Sciatic nerve (tissue), 2 donors: ENCODE results near the gene PRDM16. TPM values are rescaled to one million over a fixed set of nuclear protein-coding genes. Genes with fewer than 3 reads are reported as not detected.

Source experiments
- ATAC-seq: fragments of 200-7000 bp; cut with Tn5 transposase; one replicate; pipeline ENCODE4 v1.9.1; 2020; ENCODE audit warnings: mild to moderate bottlenecking, moderate library complexity
- DNase-seq: peaks from one replicate; pipeline ENCODE4 v3.0.0-alpha.2; 2020; ENCODE audit warnings: low spot score
- intact Hi-C: fragments of 100-400 bp; cut with DNase I; formaldehyde crosslinking; loops from one replicate; pipeline ENCODE4 v1.14.2; 2022
- total RNA-seq: library from RNA; stranded (reverse); fragmentation: NEBNext Ultra II Directional; extraction: Animal tissue kit (Norgen Biotek cat#: 25700); gene quantifications from one replicate; pipeline ENCODE4 v1.2.1, GENCODE V29; 2021
- donor health status: DM: no; HTN: no; CAD: no.
- donor health status: DM: no; HTN: no; CAD: no.

PRDM16 gene
- total RNA-seq, 1 donor from 2014 or later: 31.3 TPM

DNA sequence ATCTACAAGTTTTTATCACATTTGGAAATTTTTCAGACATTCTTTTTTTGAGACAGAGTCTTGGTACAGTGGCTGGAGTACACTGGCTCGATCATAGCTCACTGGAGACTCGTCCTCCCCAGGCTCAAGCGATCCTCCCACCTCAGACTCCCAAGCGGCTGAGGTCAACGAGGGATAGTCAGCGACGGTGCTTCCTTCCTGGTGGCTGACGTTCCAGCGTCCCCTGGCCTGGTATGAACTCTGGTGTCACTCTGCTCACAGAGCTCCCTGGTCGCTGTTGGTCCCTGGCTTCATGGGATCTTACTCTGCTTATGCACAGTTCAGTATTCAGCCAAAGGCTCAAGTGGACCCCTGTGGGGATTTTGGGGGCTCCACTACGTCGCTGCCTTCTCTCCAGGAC is 382.0 kb downstream of the PRDM16 start:
- intact Hi-C loops: no loop called here
- DNase-seq (no peak), ATAC-seq (no peak)

DNA sequence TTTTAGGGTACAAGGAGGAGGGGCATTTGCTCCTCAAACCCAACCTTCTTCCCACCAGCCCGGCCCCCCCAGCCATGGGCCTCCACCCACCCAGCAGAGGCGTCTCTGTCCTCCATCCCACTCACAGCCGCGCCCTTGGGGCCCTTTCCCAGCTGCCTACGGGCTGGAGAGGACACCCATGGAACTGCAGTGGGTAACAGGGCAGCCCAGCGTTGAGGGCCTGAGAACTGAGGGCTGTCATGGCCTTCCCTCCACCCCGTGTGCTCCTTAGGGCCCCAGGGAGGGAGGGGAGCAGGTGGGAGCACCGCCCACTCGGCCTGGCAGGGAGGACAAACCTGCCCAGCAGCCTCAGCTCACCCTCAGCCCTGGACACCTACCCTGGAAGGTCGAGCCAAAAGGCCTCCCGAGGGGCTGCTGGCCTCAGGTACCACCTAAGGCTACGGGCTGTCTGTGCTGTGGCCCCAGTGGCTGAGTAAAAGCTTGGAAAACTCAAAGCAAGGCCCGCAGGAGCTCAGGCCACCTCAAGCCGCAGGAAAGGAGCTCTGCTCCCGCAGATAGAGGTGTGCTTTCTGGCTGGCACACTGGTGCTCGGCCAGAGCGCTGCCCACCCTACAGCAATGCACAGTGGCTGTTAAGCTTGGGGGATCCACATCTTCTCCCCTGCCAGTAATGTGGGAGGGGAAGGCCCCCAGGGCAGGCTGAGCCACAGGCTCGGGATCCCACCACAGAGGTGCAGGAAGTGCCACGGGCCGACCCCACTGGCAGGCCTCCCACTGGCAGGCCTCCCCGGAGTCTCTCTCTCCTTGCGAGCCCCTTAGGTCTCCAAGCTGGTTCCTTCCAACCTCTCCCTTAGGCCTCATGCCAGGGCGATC is 383.2 kb downstream of the PRDM16 start:
- intact Hi-C loops: no loop called here
- no peak for ATAC-seq
- DNase-seq: no peak

DNA sequence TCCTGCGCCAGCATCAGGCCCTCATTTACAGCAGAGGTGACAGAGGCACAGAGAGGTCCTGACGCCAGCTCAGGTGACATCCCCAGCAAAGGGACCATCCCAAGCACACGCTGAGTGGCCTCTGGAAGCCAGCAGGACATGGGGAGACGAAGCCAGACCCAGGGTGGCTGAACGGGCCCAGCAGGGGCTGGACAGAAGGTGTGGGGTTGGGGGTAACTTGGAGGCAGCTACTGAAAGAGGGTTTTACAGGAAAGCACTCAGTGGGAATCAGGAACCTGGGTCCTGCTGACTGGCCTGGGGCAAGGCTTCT is 383.8 kb downstream of the PRDM16 start:
- ATAC-seq (no peak), DNase-seq (no peak)
- intact Hi-C loops: no loop called here

DNA sequence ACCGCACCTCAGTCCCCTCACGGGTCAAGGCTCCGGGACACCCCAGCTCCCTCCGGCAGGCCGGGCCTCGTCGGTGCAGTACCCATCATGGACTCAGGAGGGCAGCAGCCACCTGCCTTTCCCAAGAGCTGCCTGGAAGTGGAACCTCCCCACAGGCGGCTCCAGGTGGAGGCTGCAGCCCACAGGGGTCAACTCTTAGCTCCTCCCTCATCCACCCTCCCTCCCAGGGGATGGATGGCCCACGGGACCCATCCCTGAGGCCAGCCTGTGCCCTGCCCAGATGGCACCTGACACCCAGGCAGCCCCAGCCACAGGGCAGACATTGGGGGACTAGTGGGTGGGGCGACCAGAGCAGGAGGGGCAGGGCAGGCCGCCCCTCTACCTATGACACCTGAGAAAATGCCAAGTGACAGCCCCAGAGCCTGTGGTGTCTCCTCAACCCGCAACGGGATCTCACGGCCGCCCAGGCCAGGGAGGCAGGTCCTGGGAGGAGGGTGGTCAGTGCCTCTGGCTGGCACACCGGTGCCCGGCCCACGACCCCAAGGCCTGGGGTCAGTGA is 384.3 kb downstream of the PRDM16 start:
- DNase-seq (peak; percentile 86), ATAC-seq (peak; percentile 84)
- intact Hi-C loops: no loop called here

DNA sequence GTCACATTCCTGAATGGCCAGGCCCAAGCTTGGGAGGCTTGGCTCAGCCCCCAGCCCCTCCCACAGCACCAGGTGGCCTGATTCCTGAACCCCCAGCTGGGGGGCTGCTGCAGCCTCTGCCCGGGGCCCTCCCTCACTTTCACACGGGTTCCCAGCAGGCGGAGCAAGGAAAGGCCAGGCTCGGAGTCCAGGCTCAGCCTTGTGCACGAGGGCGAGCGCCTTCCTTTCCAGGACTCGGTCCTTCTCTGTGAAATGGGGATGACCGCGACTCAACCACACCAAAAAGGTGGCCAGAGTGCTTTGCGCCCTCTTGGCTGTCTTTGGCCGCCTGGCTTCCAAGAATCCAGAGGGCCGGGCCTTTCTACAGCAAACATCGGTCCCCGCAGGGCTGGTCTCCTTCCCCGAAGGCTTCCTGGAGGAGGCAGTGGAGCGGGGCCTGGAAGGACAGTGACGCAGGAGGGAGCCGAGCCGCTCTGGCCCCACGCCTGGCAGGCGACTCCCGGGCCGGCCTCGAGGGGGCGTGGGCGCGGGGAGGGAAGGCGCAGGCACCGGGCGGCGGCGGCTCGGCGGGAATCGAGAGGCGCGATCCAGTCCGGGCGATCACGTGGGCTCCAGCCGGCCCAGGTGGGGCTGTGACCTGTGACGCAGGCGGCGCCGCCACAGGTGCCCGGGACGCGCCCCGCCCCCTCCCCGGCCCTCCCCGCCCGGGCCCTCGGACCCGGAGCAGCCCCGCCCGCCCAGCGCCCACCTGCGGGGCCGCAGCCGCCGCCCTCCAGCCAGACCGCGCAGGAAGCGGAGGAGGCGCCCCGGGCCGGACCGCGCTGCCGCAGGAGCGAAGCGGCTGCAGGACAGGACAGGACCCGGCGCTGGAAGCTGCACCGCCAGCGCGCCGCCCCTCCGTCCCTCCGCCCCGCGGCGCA is 385.1 kb downstream of the PRDM16 start, which contains the start of gene ARHGEF16:
ARHGEF16 (plus strand) TSS at position 775 of the 920 bp plus-strand sequence. CDS start 8,420 bp downstream, outside the sequence.
- intact Hi-C loops: no loop called here
- ATAC-seq (peak; percentile 51), DNase-seq (no peak)

DNA sequence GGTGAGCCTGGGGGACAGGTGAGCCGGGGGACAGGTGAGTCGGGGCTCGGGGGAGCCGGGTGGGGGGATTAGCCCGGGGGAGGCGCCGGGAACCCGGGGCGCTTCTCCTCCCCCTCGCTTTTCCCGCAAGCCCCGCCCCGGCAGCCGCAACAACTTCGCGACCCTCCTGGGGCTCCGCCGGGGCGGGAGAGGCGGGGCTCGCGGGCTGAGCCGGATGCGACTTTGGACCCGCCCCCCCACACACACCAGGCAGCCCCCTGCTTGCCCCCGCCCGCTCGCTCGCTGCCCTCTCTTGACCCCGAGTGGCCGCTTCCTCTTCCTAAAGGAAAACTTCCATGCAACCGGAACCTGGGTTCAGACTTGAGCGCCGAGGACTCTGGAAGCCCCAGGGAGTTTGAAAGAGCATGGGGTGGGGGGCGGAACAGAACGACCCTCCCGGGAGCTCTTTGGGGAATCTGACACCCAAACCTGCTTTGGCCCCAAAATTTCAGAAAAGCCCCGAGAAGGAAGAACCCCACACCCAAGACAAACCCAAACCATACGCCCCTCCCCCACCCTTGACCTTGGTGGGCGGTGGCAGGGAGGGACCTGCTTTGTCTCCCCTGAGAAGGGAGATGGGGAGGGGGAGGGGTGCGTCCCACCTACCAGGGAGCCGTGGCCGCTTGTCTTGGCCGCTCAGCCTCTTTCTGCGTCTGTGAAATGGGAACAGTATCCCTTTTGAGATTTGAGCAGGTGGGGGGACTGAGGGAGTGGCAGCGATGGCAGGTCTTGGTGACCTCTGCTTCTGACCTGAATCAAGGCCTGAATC is 386.0 kb downstream of the PRDM16 start:
- ATAC-seq (no peak), DNase-seq (no peak)
- intact Hi-C loops: no loop called here

DNA sequence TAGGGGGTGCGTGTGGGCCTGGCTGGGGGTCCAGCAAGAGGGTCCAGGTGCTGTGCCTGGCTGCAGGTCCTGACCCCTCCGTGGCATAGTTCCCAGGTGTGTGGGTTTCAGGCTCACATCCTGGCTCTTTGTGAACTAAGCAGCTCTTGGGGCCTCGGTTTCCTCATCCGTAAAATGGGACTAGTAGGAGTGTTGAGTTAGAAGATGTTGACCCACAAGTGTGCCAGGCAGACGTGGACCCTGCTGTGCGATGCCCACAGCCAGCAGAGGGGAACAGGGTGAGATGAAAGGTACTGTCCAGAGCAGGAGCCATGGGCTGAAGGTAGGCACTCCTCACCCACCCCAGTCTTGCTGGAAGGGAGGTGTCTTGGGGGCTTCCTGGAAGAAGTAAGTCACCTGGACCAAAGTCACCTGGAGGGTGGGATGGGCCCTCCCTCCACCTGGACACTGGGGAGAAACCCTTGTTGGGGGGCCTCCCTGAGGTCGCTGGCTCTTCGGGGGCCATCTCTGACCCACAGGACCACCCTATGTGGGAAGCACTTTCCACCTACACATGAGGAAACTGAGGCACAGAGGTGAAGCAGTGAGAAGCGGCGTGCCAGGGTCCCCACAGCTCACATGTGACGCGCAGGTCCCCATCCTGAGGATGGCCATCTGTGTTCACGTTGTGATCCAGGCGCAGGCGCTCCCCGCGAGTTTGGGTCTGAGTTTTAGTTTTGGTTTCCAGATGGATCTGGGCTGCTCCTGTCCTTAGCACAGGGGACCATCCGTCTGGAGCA is 386.9 kb downstream of the PRDM16 start:
- no peak for ATAC-seq
- intact Hi-C loops: no loop called here
- no peak for DNase-seq

DNA sequence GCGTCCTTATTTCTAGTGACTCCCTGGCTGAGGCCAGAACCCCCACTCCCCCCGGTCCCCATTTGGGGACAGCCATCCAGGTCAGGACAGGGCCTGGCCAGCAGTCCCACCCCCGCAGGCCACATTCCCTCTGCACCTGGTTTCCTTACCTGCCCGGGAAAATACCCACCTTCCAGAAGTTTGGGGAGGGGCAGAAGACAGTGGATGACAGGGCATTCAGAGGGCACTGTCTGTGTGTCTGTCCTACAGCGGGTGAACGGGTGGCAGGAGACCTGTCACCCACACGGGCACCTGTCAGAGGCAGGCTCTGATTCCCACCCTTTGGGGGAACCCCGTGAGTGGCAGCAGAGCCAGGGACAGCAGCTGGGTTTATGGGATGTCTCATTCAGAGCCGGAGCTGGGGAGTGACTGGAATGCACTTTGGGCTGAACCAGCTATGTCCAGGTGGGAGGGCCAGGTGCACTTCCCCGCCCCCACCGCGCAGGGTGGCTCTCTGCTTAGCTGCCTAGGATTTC is 387.5 kb downstream of the PRDM16 start:
- intact Hi-C loops: no loop called here
- no peak for ATAC-seq
- no peak for DNase-seq

DNA sequence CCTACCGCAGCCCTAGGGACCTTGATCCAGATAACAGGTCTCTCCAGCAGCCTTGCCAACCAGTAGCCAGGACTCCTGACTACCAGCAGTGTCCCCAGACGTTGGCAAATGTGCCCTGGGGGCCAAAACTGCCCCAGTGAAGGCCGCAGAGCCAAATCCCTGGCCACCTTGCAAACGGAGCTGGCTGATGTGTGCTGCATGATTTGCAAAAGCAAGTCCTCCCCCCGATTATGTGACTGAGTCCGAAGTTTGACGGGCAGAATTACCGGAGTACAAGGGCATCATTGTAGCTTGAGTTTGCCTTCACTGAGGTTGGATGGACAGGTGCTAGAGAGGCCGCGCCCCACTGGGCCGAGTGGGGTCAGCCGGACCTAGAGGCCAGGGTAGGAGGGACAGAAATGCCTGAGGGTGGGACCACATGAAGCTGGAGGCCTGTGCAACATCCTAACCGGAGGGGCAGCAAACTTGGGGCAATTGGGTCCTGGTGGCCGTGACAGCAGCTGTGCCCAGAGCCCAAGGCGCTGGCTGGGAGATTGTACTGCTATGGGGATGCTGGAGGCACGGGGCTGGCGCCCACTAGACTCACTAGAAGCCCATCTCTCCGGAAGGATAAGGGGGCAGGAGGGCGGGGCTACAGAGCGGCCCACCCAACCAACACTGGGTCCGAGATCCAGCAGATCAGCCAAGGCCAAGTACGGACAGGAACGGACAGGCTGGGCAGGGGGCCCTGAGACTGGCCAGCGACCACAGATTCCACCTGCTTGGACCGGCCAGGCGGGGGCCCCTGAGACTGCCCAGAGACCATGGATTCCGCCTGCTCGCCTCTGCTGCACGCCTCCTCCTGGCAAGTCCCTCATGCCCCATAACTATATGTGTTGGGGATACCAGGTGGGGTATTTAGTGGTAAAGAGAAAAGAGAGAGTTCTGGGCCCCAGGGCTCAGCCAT is 388.2 kb downstream of the PRDM16 start:
- intact Hi-C loops: no loop called here
- ATAC-seq (no peak), DNase-seq (no peak)

DNA sequence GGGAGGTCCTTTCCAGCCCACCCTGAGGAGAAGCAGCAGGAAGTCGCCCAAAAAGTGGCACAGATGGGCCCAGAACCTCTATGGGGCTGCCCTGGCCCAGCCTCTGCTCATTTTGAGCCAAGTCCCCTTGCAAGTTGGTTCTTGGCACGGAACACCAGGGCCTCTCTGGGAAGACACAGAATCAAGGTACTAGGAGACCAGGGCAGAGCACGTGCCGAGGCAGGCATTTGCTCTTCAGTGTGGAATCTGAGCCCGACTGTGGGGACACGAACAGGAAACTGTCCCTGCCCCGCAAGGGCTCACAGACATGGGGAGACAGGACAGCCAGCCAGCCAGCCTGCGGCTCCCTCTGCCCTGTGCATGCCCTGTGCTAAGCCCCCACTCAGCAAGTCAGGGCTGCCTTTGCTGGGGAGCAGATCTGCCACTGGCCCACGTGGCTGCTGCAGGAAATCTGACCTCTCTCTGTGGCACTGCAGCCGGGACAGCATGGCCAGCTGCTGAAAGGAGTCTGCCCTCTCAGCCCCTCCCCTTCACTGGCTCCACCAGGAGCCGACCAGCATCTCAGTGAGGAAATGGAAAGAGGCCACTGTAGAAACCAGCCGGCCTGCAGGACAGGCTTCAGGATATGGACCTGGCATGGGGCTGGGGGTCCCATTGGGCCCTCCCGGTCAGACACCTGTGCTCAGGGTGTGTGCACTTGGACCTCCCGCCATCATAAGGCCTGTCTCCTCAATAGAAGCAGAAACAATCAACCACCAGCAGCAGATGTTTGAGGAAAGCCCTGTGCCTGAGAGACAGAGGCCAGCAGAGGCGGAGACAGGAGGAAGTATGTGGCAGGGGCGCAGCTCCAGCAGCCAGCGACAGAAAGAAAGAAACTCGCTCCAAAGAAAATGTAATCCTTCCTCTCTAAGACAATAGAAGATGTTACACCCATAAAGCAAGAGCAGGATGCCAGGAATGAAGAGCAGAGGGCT is 389.2 kb downstream of the PRDM16 start:
- DNase-seq (no peak), ATAC-seq (no peak)
- intact Hi-C loops: no loop called here

DNA sequence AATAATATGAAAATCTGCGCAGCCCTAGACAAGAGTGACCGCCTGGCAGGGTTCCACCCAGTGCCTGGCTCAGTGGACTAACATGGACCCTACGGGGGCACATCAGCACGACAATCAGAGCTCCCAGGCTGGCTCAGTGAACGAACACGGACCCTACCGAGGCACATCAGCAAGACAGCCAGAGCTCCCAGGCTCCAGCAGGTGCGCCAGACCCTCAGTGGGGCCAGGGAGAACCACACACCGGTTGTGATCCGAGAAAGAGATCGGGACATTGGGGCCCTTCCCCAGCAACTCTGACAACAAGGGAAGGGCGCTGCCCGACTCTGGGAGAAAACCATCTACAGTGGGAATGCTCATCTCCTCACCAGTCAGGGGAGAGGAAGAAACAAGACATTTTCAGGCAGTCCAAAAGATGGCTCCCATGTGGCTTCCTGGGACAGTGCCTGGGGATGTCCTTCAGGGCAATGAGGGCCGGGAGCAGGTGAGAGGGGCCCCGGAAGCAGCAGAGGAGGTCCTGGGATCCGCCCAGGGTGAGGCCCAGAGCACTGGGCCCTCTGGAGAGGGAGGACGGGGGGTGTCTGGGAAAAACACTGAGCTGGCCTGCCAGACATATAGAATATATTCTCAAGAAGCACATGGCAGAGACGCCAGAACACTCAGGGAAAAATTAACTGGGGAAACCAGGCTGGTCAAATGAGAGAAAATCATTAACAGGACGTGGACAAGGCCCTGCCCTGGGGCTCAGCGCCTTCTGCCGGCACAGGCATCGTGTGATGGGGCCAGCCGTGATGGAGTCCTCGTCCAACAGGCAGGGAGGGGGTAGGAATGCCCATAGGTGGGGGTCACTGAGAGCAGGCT is 390.3 kb downstream of the PRDM16 start:
- ATAC-seq: no peak
- intact Hi-C loops: no loop called here
- DNase-seq: no peak

DNA sequence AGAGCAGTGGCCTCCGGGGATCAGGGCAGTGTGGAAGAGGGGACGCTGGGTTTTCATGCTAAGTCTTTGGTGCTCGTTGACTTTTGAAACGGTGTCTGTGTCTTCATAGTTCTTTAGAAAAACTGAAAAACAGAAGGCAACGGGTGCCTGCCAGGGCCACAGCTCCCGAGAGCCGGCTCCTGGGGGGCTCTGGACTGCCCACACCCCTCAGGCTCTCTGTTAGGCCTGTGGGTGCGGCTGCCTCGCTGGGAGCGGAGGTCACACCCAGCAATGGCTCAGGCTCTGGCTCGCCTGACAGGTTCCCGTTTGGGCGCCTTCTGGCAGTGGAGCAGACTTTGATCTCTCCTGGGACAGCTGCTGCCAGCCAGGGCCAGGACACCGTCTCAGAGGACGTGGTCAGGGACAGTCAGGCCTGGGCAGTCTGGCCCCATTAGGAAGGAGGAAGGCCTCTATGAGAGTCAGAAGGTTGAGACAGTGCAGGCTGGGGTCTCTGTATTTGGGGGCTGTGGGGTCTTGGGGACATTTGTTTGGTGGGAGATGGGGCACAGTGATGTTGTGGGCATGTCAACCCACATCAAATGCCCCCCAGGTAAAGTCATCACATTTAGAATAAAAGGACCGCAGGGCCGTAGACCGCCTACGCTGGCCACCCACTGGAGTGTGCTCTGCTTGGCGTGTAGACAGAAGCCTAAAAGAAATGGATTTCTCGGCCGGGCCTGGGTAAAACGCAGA is 391.1 kb downstream of the PRDM16 start:
- ATAC-seq: no peak
- intact Hi-C loops: no loop called here
- DNase-seq: no peak

DNA sequence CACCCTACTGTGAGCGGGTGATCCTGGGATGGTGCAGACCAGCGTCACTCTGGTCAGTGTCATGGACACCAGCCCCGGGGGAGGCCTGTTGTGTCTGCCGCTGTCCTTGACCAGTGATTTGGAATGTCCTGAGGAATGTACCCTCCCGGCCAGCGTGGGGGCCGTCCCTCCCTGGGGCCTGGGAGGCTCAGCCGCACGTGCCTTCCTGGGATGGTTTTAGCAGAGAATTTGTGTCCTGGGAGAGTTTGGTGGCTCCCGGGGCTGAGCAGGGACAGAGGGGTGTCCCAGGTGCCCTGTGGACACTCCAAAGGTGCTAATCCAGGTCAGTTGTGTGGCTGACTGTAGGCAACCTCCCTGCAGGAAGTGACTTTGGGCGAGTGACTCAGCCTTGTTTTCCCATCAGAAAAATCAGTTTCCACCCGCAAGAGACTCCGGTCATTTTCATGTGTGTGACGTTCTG is 391.7 kb downstream of the PRDM16 start:
- DNase-seq (no peak), ATAC-seq (peak; percentile 18)
- intact Hi-C loops: no loop called here

DNA sequence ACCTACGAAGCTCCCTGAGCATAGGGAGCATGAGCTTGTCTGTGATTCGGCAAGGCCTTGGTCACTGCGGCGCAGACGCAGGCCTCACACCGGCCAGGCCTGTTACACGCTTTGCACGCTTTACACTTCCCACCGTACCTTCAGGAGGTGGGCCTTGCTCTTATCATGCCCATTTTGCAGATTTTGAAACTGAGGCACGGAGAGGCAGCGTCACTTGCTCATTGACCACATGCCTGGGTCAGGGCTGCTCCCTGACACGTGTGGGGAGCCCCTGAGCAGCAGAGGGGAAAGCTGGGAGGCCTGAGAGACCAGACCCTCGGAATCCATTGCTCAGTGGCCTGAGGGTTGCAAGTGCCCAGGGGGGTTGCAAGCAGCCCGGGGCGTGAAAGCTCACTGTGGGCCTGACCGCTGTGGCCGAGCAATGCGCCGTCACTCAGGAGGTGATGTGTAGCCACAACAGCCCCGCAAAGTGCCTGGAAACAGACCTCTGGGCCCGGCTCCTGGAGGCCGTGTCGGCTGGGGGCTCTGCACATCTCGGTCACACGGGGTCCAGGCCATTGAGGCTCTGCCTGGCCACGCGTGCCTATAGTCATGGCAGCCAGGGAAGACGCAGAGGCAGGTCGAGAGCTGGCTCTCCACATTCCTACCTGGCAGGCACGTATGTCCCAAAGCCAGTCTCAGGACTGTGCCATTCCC is 392.4 kb downstream of the PRDM16 start:
- DNase-seq: no peak
- intact Hi-C loops: no loop called here

More for the DNA sequence above, 392.4 kb downstream of the PRDM16 start:
- no peak for ATAC-seq
